ENCODE results near the gene LRRN1. TPM values are rescaled to one million over a fixed set of nuclear protein-coding genes. Genes with fewer than 3 reads are reported as not detected.

LRRN1 gene
- total and polyA plus RNA-seq, 4 donors, result 0.45 to 7.1 (median 2.3) TPM

- no peak for TF ChIP-seq CTCF (IDR thresholded peaks at IDR 0.05; ENCODE audit: control extremely low read depth, extremely low read depth)
- no peak for ATAC-seq (ENCODE audit: insufficient read depth, low FRiP score)
- DNase-seq, result no peak
- H3K9me3 ChIP-seq (ENCODE audit: control insufficient read depth in 4 of 4, insufficient read depth in 3 of 4, low read length in 3 of 4), result no peaks in the 10 kb centered on the region
- H3K36me3 ChIP-seq (ENCODE audit: control insufficient read depth in 4 of 4, insufficient read depth in 4 of 4, low read length in 4 of 4), result no peaks in the 10 kb centered on the region
- H3K4me3 ChIP-seq, result no peak overlapping the region
- no peak overlapping the region for H3K27ac ChIP-seq (ENCODE audit: low read depth in 1 of 2, low read length in 1 of 2)
- no peak overlapping the region for H3K9ac ChIP-seq (ENCODE audit: insufficient read depth in 1 of 2, low read length in 2 of 2)
- H3K4me1 ChIP-seq (ENCODE audit: control insufficient read depth in 5 of 5, insufficient read depth in 5 of 5, low read length in 5 of 5), result no peaks in the 10 kb centered on the region
- WGBS, 2 donors, result 66 to 70% methylated on average over 7 of the region's 7 CpGs
- no peaks in the 10 kb centered on the region for H3K27me3 ChIP-seq (ENCODE audit: control insufficient read depth in 3 of 3, insufficient read depth in 3 of 3, low read length in 2 of 3)
Measured at GRCh38 chr3:3782457-3782856, 16.8 kb upstream of the LRRN1 start.

- no peaks in the 10 kb centered on the region for H3K36me3 ChIP-seq (ENCODE audit: control insufficient read depth in 4 of 4, insufficient read depth in 4 of 4, low read length in 4 of 4)
- no peak for ATAC-seq (ENCODE audit: insufficient read depth, low FRiP score)
- WGBS, 2 donors, result 90 to 93% methylated on average over 4 of the region's 4 CpGs
Measured at GRCh38 chr3:3783210-3783609, 16.0 kb upstream of the LRRN1 start.

GRCh38 chr3:3783696-3784095 is 15.5 kb upstream of the LRRN1 start:
- Histone ChIP-seq H3K4me1 (ENCODE audit: control insufficient read depth in 5 of 5, insufficient read depth in 5 of 5, low read length in 5 of 5) (no peaks in the 10 kb centered on the region), H3K27ac (ENCODE audit: low read depth in 1 of 2, low read length in 1 of 2) (no peak overlapping the region), H3K9me3 (ENCODE audit: control insufficient read depth in 4 of 4, insufficient read depth in 3 of 4, low read length in 3 of 4) (no peaks in the 10 kb centered on the region), H3K9ac (ENCODE audit: insufficient read depth in 1 of 2, low read length in 2 of 2) (no peak overlapping the region), H3K27me3 (ENCODE audit: control insufficient read depth in 3 of 3, insufficient read depth in 3 of 3, low read length in 2 of 3) (no peaks in the 10 kb centered on the region), H3K4me3 (no peak overlapping the region), H3K36me3 (ENCODE audit: control insufficient read depth in 4 of 4, insufficient read depth in 4 of 4, low read length in 4 of 4) (no peaks in the 10 kb centered on the region)
- TF ChIP-seq CTCF (IDR thresholded peaks at IDR 0.05; ENCODE audit: control extremely low read depth, extremely low read depth), result no peak
- WGBS, 2 donors, result 82 to 87% methylated on average over 5 of the region's 5 CpGs
- DNase-seq (no peak), ATAC-seq (ENCODE audit: insufficient read depth, low FRiP score) (no peak)

More at GRCh38 chr3:3783210-3783609, 16.0 kb upstream of the LRRN1 start:
- no peaks in the 10 kb centered on the region for H3K27me3 ChIP-seq (ENCODE audit: control insufficient read depth in 3 of 3, insufficient read depth in 3 of 3, low read length in 2 of 3)
- no peak overlapping the region for H3K27ac ChIP-seq (ENCODE audit: low read depth in 1 of 2, low read length in 1 of 2)
- no peaks in the 10 kb centered on the region for H3K4me1 ChIP-seq (ENCODE audit: control insufficient read depth in 5 of 5, insufficient read depth in 5 of 5, low read length in 5 of 5)
- DNase-seq, result no peak
- H3K9ac ChIP-seq (ENCODE audit: insufficient read depth in 1 of 2, low read length in 2 of 2), result no peak overlapping the region
- H3K4me3 ChIP-seq, result no peak overlapping the region
- no peaks in the 10 kb centered on the region for H3K9me3 ChIP-seq (ENCODE audit: control insufficient read depth in 4 of 4, insufficient read depth in 3 of 4, low read length in 3 of 4)
- no peak for TF ChIP-seq CTCF (IDR thresholded peaks at IDR 0.05; ENCODE audit: control extremely low read depth, extremely low read depth)

GRCh38 chr3:3792391-3792790 is 6.8 kb upstream of the LRRN1 start:
- ATAC-seq (ENCODE audit: insufficient read depth, low FRiP score), result no peak
- Histone ChIP-seq H3K4me1 (ENCODE audit: control insufficient read depth in 5 of 5, insufficient read depth in 5 of 5, low read length in 5 of 5) (no peaks in the 10 kb centered on the region), H3K9me3 (ENCODE audit: control insufficient read depth in 4 of 4, insufficient read depth in 3 of 4, low read length in 3 of 4) (no peaks in the 10 kb centered on the region), H3K4me3 (no peak overlapping the region), H3K9ac (ENCODE audit: insufficient read depth in 1 of 2, low read length in 2 of 2) (no peak overlapping the region), H3K36me3 (ENCODE audit: control insufficient read depth in 4 of 4, insufficient read depth in 4 of 4, low read length in 4 of 4) (no peaks in the 10 kb centered on the region), H3K27me3 (ENCODE audit: control insufficient read depth in 3 of 3, insufficient read depth in 3 of 3, low read length in 2 of 3) (no peaks in the 10 kb centered on the region), H3K27ac (ENCODE audit: low read depth in 1 of 2, low read length in 1 of 2) (no peak overlapping the region)
- TF ChIP-seq CTCF (IDR thresholded peaks at IDR 0.05; ENCODE audit: control extremely low read depth, extremely low read depth), result no peak
- 89 to 95% methylated on average over 1 of the region's 1 CpG for WGBS, 2 donors
- no peak for DNase-seq

Measured in lung (tissue), 12 donors.